ENCODE measurements around the gene KRT74.
A peak's percentile ranks its signal among the peaks of the same experiment; 100 is the strongest.

KRT74 gene

GRCh38 chr12:52568111-52568510 lies 5.5 kb downstream of the KRT74 start:
- DNase-seq = no peak

GRCh38 chr12:52566847-52567291 lies 6.8 kb downstream of the KRT74 start:
- no peak for DNase-seq

GRCh38 chr12:52564582-52564981 lies 9.1 kb downstream of the KRT74 start:
- no peak for DNase-seq

- peak; percentile 12 for DNase-seq
Observed at GRCh38 chr12:52561880-52562449, 11.7 kb downstream of the KRT74 start.

- no peak for DNase-seq
Observed at GRCh38 chr12:52559979-52560378, 13.7 kb downstream of the KRT74 start.

- DNase-seq = no peak
Observed at GRCh38 chr12:52558781-52559445, 14.7 kb downstream of the KRT74 start.

- DNase-seq = no peak
Observed at GRCh38 chr12:52557476-52557875, 16.2 kb downstream of the KRT74 start.

- no peak for DNase-seq
Observed at GRCh38 chr12:52555577-52555976, 18.1 kb downstream of the KRT74 start.

GRCh38 chr12:52552681-52553195 lies 20.9 kb downstream of the KRT74 start, which contains the start of gene KRT71:
Gene KRT71 (minus strand): TSS chr12:52553145. CDS start chr12:52553077, 68 bp downstream.
- DNase-seq = no peak

- no peak for DNase-seq
Observed at GRCh38 chr12:52552055-52552454, 21.6 kb downstream of the KRT74 start.

- DNase-seq = no peak
Observed at GRCh38 chr12:52551216-52551865, 22.3 kb downstream of the KRT74 start.

- no peak for DNase-seq
Observed at GRCh38 chr12:52546126-52546525, 27.5 kb downstream of the KRT74 start.

- DNase-seq = no peak
Observed at GRCh38 chr12:52543985-52544883, 29.4 kb downstream of the KRT74 start.

- peak; percentile 10 for DNase-seq
Observed at GRCh38 chr12:52542785-52543318, 30.8 kb downstream of the KRT74 start.

GRCh38 chr12:52542157-52542556 lies 31.5 kb downstream of the KRT74 start:
- no peak for DNase-seq

GRCh38 chr12:52541709-52542108 lies 31.9 kb downstream of the KRT74 start:
- DNase-seq = no peak

- no peak for DNase-seq
Observed at GRCh38 chr12:52540531-52540930, 33.1 kb downstream of the KRT74 start.

GRCh38 chr12:52539821-52540173 lies 33.8 kb downstream of the KRT74 start:
- no peak for DNase-seq

GRCh38 chr12:52539083-52539820 lies 34.4 kb downstream of the KRT74 start:
- no peak for DNase-seq

GRCh38 chr12:52537101-52537500 lies 36.5 kb downstream of the KRT74 start:
- no peak for DNase-seq

- DNase-seq = no peak
Observed at GRCh38 chr12:52535574-52535973, 38.1 kb downstream of the KRT74 start.

GRCh38 chr12:52534482-52534881 lies 39.2 kb downstream of the KRT74 start:
- no peak for DNase-seq

Measured in suppressor macrophage treated with lipopolysaccharide for 4 hours (primary cell).